IPS-18a (cell line): Measurements from ENCODE around the gene TAPT1.
"Not testable (repeated sequence)": the region's sequence is repeated elsewhere in the genome, so short reads cannot be mapped to it uniquely, and the experiment has no call there.

Experiments
- H3K27ac ChIP-seq: one replicate; pipeline ENCODE4 v1.5.1; 2013; ENCODE audit warnings: low read length
- H3K27me3 ChIP-seq: one replicate; pipeline ENCODE4 v1.6.1; 2013; ENCODE audit warnings: mild to moderate bottlenecking, low read length; ENCODE audit not compliant: control insufficient read depth, insufficient read depth
- H3K36me3 ChIP-seq: one replicate; pipeline ENCODE4 v1.6.1; 2013; ENCODE audit warnings: low read depth, low read length; ENCODE audit not compliant: control insufficient read depth
- H3K4me1 ChIP-seq: one replicate; pipeline ENCODE4 v1.6.1; 2013; ENCODE audit warnings: low read depth, low read length; ENCODE audit not compliant: control insufficient read depth
- H3K4me3 ChIP-seq: one replicate; pipeline ENCODE4 v1.5.1; 2013; ENCODE audit warnings: low read length
- H3K9ac ChIP-seq: one replicate; pipeline ENCODE4 v1.6.1; 2013; ENCODE audit warnings: mild to moderate bottlenecking, low read length, moderate library complexity
- H3K9me3 ChIP-seq: one replicate; pipeline ENCODE4 v1.6.1; 2013; ENCODE audit warnings: low read depth, low read length; ENCODE audit not compliant: control insufficient read depth

TAPT1 gene

DNA sequence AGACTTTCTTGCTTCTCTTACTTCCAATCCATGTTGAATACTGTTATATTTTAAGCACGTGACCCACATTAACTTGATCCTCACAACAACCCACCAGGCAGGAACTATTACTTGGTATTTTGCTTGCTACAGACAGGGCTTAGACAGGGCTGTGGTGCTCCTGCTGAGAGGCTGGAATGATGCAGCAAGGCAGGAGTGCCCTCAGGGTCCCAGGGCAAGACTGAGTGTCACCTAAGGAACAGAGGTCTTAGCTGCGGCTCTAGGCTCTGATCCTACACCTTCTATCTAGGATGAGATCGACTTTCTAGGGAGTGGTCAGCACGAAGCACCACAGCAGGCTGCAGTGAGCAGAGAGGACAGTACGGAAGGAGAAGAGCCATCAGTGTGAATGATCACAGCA is 20.0 kb downstream of the TAPT1 start:
- Histone ChIP-seq H3K27ac (no peak overlapping the region), H3K9me3 (no peaks in the 10 kb centered on the region), H3K27me3 (no peaks in the 10 kb centered on the region), H3K4me1 (peaks cover 15% of the 10 kb centered on the region), H3K36me3 (peaks cover 4% of the 10 kb centered on the region), H3K9ac (no peak overlapping the region), H3K4me3 (no peak overlapping the region)

DNA sequence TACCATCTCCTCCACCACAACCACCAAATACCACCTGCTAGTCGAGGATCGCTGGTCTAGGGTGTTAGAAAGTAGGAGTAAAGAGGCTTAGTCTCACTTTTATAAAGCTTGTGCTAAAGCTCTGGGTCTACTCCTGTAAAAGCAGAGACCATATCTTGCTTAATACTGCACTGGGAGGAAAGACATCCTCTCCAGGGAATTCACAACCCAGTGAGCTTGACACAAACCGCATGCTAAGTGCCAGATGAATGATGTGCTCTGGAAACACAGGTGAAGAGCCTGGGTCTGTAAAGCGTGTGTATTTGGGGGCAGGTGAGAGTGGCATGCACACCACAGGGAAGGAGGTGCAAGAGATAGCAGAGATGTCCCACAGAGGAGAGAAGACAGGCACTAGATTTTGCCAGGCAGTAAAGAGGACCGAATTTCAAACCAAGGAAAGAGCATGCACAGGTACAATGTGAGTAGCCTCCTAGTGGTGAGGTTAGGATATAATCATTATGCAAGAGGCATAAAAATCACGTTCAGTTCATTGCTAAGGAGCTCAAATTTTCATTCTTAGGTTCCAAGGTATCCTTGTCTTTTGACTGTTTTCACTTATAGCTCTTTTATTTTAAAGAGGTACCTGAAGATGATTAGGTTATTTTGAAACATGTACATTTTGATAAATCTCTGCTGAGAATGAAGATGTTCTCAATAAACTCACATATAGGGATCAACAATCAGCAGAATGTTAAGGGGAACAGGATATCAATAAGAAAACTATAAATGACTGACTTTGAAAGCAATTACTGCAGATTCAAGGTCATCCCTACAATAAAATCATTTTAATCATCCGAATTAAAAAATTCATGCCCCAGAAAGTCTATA is 20.7 kb downstream of the TAPT1 start:
- peaks cover 15% of the 10 kb centered on the region for H3K4me1 ChIP-seq
- H3K4me3 ChIP-seq: no peak overlapping the region
- peaks cover 4% of the 10 kb centered on the region for H3K36me3 ChIP-seq
- no peaks in the 10 kb centered on the region for H3K27me3 ChIP-seq
- H3K27ac ChIP-seq: no peak overlapping the region
- H3K9ac ChIP-seq: no peak overlapping the region
- no peaks in the 10 kb centered on the region for H3K9me3 ChIP-seq

DNA sequence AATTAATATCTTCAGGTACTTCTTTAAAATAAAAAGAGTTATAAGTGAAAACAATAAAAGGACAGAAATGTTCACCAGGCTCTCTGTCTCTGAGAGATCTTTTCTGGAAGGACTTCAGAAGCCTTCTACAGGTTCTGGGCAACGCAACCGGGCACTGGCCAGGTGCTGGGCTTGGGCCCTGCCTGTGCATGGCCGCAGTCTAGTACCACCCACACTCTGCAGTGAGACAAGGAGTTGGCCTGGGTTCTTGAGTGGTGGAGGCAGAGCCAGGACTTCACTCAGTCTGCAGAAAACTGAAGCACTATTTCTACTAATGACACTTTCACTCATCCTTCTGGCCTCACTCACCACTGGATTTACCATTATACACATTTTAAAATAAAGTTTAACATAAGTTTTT is 21.8 kb downstream of the TAPT1 start:
- no peaks in the 10 kb centered on the region for H3K27me3 ChIP-seq
- peaks cover 4% of the 10 kb centered on the region for H3K36me3 ChIP-seq
- H3K27ac ChIP-seq: no peak overlapping the region
- peaks cover 15% of the 10 kb centered on the region for H3K4me1 ChIP-seq
- H3K9me3 ChIP-seq: no peaks in the 10 kb centered on the region
- H3K9ac ChIP-seq: no peak overlapping the region
- no peak overlapping the region for H3K4me3 ChIP-seq

DNA sequence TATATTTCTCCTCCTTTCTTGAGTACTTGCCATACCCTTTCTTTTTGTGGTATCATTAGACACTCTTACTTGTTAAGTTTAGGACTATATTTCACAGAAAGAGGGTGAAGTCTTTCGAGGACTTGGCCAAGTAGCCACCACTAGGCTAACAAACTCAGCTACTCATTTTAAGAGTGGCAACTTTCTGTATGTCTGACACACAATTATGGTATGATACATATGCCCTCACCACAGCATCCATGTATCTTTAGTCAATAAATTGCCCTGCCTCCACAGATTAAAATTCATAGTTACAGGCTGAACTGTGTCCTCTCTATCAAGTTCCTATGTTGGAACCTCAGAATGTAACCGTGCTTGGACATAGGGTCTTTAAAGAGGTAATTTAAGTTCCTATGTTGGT is 23.2 kb downstream of the TAPT1 start:
- Histone ChIP-seq H3K4me1 (peaks cover 19% of the 10 kb centered on the region), H3K4me3 (no peak overlapping the region), H3K27me3 (no peaks in the 10 kb centered on the region), H3K9me3 (no peaks in the 10 kb centered on the region), H3K27ac (no peak overlapping the region), H3K36me3 (peaks cover 4% of the 10 kb centered on the region), H3K9ac (no peak overlapping the region)

DNA sequence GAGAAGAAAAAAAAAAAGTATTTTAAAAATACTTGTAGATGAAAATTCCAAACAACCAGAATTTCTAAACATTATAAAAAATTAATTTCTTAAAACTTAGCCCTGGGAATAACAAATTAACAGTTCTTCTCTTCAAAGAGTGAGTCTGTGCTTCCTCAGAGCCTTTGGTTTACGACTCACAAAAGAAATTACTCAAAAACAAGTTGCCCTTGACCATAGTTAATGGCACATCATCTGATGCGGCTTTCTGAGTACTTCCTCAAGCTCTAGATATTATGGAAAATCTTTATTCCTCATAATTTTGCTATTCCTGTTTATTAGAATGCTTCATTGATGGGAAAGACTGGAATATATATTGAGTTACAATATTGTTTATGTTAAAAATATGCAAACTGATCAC is 23.7 kb downstream of the TAPT1 start:
- Histone ChIP-seq H3K9ac (no peak overlapping the region), H3K4me3 (no peak overlapping the region), H3K27ac (no peak overlapping the region), H3K4me1 (peaks cover 22% of the 10 kb centered on the region), H3K9me3 (no peaks in the 10 kb centered on the region), H3K36me3 (peaks cover 4% of the 10 kb centered on the region), H3K27me3 (no peaks in the 10 kb centered on the region)

DNA sequence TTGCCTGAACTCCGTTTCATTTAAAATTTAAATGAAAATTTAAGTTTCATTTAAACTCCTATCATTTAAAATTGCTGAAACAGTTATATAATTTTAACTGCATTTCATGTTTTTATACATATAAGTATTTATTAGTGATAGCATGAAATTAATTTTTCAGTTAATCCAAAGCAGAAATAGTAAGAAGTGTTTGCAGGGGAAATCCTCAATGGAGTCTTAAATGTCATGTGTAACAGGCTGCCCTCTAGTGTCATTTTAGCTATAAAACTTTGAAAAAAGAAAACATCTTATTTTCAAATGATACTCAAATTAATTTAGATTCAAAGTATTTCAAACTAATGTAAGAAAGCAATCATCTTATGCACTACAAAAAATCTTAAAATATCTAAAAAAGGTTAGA is 27.2 kb downstream of the TAPT1 start:
- H3K27ac ChIP-seq: no peak overlapping the region
- H3K4me3 ChIP-seq: no peak overlapping the region
- H3K9me3 ChIP-seq: no peaks in the 10 kb centered on the region
- H3K36me3 ChIP-seq: peaks cover 4% of the 10 kb centered on the region
- H3K4me1 ChIP-seq: peaks cover 21% of the 10 kb centered on the region
- H3K27me3 ChIP-seq: no peaks in the 10 kb centered on the region
- H3K9ac ChIP-seq: no peak overlapping the region

DNA sequence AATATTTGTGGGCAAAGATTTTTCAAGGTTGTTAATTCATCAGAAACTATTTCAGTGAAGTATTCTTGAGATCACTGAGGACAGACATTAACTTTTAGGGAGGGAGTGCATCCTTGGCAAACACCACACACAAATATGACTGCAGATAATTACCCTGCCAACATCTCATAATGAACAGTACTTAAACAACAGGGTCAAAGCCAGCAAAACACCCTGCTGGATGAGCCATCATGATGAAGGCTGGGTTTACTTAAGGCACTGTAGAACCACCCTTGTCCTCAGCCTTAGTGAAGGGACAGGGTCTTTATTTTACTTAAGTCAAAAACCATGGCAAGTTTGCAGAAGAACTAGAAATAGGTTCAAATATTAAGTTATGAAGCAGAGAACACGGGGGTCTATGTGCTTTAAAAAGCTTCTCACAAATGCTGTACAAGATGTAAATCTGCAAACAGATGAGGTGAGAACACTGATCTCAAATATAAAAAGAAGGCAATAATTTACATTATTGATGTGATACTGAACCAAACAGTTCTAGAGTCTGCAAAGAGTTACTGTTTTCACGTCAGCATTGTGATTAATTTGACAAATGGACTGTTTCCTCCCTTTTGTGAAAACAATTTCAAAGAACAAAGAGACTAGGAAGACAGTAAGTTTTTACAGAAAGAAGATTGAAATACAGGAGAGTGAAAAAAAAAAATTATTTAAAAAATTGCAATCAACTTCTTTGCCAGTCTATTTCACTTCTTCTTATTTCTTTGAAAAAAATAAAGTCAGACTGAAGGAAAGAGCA is 28.2 kb downstream of the TAPT1 start:
- no peak overlapping the region for H3K27ac ChIP-seq

DNA sequence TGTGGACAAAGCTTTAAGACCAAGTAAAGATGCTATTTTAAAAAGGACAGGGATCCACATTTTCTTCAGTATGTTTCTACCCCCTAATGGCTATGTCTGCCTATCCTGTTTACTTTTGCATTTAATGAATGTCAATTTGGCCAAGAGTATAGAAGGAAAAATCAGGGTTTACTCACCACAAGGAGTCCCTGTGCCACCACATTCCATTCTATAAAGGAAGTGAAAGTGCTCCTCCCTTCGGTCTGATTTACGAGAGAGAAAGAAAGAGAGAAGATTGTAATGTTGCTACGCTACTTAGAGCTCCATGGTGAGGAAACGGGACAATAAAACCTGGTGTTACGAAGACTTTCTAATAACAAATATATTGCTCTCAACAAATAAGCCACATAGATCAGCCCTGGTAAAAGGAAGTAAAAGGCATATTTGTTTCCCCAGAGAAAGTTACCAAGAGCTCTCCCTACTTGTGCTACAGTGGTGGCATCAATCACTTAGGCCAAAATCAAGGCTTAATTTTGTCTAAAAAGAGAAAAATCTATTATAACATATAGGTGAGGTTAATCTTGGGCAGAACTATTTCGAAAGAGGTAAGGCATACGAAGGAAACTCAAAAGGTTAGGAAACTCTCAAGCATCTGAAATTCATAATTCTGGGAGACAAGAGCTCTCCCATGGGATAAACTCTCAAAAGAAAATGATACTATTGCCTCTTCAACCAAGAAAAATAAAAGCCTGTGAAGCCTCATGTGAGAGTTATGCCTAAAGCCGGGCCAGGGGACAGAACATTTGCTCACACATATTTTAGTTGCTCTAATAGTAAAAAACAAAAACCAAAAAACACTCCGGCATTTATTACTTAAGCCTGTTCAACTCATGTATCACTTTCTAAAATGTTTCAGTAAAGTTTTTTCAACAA is 29.5 kb downstream of the TAPT1 start:
- Histone ChIP-seq H3K9ac (peak overlapping the region; percentile 11), H3K4me3 (no peak overlapping the region), H3K27ac (no peak overlapping the region), H3K4me1 (peaks cover 21% of the 10 kb centered on the region), H3K36me3 (no peaks in the 10 kb centered on the region), H3K9me3 (no peaks in the 10 kb centered on the region), H3K27me3 (no peaks in the 10 kb centered on the region)

More for the DNA sequence above, 28.2 kb downstream of the TAPT1 start:
- Histone ChIP-seq H3K4me1 (peaks cover 21% of the 10 kb centered on the region), H3K27me3 (no peaks in the 10 kb centered on the region), H3K9ac (no peak overlapping the region), H3K4me3 (no peak overlapping the region), H3K9me3 (no peaks in the 10 kb centered on the region), H3K36me3 (no peaks in the 10 kb centered on the region)

DNA sequence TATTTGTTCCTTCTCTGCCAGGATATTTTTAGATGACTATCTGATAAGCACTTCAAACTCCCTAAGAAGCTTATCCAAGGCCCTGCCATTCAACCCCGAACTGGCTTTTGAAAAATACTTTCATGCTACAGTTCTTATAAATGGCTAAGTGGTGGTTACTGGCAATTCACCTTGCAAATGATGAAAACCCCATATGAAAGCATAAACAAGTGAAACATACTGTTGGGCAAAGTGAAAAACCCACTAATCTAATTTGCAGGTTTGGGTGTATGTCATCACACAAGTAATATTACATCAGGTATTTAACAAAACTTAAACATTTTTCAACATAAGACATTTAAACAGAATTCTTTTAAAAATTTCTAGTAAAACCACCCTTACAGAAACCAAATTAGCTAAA is 31.1 kb downstream of the TAPT1 start:
- Histone ChIP-seq H3K36me3 (peaks cover 7% of the 10 kb centered on the region), H3K9ac (no peak overlapping the region), H3K4me3 (no peak overlapping the region), H3K9me3 (no peaks in the 10 kb centered on the region), H3K27ac (no peak overlapping the region), H3K27me3 (no peaks in the 10 kb centered on the region), H3K4me1 (peaks cover 21% of the 10 kb centered on the region)

DNA sequence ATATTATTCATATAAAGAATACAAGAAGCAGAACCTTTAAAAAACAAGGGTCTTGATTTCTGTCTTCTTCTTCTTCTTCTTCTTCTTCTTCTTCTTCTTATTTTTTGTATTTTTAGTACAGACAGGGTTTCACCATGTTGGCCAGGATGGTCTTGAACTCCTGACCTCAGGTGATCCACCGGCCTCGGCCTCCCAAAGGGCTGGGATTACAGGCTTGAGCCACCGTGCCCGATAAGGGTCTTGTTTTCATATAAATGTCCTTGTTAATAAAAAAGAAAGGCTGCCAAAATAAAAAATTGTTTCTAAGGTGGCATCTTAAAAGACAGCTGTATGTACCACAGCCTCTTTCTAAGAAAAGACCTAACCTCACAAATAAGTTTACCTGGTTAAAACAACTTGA is 31.5 kb downstream of the TAPT1 start:
- H3K36me3 ChIP-seq: not testable (repeated sequence)
- peaks cover 21% of the 10 kb centered on the region for H3K4me1 ChIP-seq

DNA sequence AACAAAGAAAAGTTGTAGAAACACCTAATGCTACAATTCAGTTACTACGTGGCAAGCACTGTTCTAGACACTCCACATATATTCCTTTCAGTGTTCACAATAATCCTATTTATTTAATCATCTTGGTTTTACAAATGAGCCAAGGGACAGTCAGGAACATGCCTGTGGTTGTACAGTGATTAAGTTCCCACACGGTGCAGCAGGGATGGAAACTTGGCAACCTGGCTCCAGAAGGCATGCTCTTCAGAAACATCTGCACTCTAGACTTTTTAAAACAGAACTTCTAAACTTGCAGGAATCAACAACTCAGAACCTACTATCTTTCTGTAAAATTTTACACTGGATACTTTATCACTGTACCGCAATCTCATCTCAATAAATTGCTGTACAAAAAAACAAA is 32.1 kb downstream of the TAPT1 start:
- Histone ChIP-seq H3K9ac (no peak overlapping the region), H3K36me3 (peaks cover 9% of the 10 kb centered on the region), H3K27ac (no peak overlapping the region), H3K9me3 (no peaks in the 10 kb centered on the region), H3K27me3 (no peaks in the 10 kb centered on the region), H3K4me1 (peaks cover 21% of the 10 kb centered on the region), H3K4me3 (no peak overlapping the region)

More for the DNA sequence above, 31.5 kb downstream of the TAPT1 start:
- not testable (repeated sequence) for H3K4me3 ChIP-seq, H3K27ac ChIP-seq, H3K9ac ChIP-seq, H3K9me3 ChIP-seq, H3K27me3 ChIP-seq
